ENCODE data around the gene PANK2. TPM values are rescaled to one million over a fixed set of nuclear protein-coding genes. Genes with fewer than 3 reads are reported as not detected.

Gene PANK2
- total and polyA plus RNA-seq, 2 of the 8 experiments (the other 6 are each of a cell fraction or from before 2014, with no cell fraction given): 17.1 to 57.5 TPM

DNA sequence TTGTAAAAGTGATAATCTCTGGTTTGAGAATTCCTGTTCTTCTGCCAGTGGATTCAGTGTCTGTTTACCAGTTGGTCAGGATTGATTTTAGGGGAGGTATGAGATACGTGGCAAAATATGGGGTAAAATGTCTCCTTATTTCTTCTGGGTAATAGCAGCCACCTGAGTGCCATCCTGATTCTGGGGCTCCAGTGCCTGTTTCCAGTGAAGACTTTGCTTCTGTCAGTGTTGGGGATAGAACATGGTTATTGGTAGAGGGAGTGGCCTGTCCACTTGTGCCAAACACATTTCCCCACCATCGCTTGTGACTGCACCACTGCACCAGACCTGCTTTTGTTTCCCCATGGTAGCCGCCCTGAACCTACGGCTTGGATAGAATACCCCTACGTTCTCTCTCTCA lies 15.7 kb downstream of the PANK2 start:
- no peak overlapping the region for H2AK5ac ChIP-seq (ENCODE audit: low read depth, low read length)
- no peak overlapping the region for H4K91ac ChIP-seq (replicated peaks; ENCODE audit: insufficient read length, low read length)
- ChIA-PET POLR2A (ENCODE audit: partially characterized antibody) (interaction anchor here (0.5 to 2.5 kb wide), 6 partner anchors 8 to 28 kb away, joined by 3 to 25 read pairs (median 8); no protein-coding TSS in a partner anchor), CTCF (ENCODE audit: partially characterized antibody) (interaction anchor here (0.7 to 0.9 kb wide), 3 partner anchors 19 to 162 kb away, joined by 3 to 4 read pairs (median 3); no protein-coding TSS in a partner anchor)
- TF ChIP-seq TBP (IDR thresholded peaks at IDR 0.05; ENCODE audit: low read depth, low read length): no peak
- no peak overlapping the region; the same call in 1 of the 2 replicates for H4K8ac ChIP-seq (ENCODE audit: extremely low read depth, insufficient read depth, low read length)
- H3K9ac ChIP-seq (replicated peaks in 1 of 4; ENCODE audit: extremely low read depth in 1 of 4, low read depth in 3 of 4, low read length in 3 of 4): no peak overlapping the region
- H2BK120ac ChIP-seq (replicated peaks; ENCODE audit: low read depth, low read length): no peak overlapping the region
- no peak overlapping the region for H2BK20ac ChIP-seq (ENCODE audit: low read length)
- peaks cover 23 to 27% of the 10 kb centered on the region in 2 experiments for H4K20me1 ChIP-seq (replicated peaks in 1 of 2; ENCODE audit: control insufficient read depth in 1 of 2, insufficient read depth in 2 of 2, low read length in 2 of 2)
- H2BK15ac ChIP-seq (ENCODE audit: low read length): no peak overlapping the region
- WGBS, 2 experiments (ENCODE audit: extremely low coverage in 1 of 2, insufficient coverage in 1 of 2, insufficient read length in 1 of 2, insufficient replicate concordance in 2 of 2, low coverage in 1 of 2, low lambda C conversion rate in 2 of 2, missing lambda C conversion rate in 1 of 2): 84% methylated on average over 5 of the region's 5 CpGs; no CpG with 5 or more reads in 1 of the 2 experiments
- no peaks in the 10 kb centered on the region for H3K9me3 ChIP-seq (ENCODE audit: insufficient read depth in 2 of 2, low read depth in 1 of 2, low read length in 1 of 2)
- H3K79me2 ChIP-seq (ENCODE audit: control insufficient read depth in 1 of 2, insufficient read depth in 2 of 2, low read length in 2 of 2): peaks cover 38 to 100% of the 10 kb centered on the region in 2 experiments
- no peak overlapping the region for H3K4ac ChIP-seq (replicated peaks; ENCODE audit: insufficient read length, low read depth, low read length)
- no peak overlapping the region for H3K23ac ChIP-seq (ENCODE audit: insufficient read length)
- DNase-seq (ENCODE audit: low read depth in 1 of 2, low spot score in 2 of 2) (no peak), FAIRE-seq (no peak)
- H3K4me1 ChIP-seq (replicated peaks in 1 of 4; ENCODE audit: control insufficient read depth in 3 of 4, insufficient read depth in 4 of 4, low read length in 3 of 4): peaks cover 0 to 3% (median 0%) of the 10 kb centered on the region in 4 experiments; a peak in 1 of 7 replicates
- no peak overlapping the region for H3K4me2 ChIP-seq (ENCODE audit: insufficient read depth in 1 of 2, low read depth in 2 of 2, low read length in 2 of 2)
- H3K4me3 ChIP-seq (ENCODE audit: extremely low read depth in 1 of 4, insufficient read depth in 2 of 4, low read depth in 3 of 4, low read length in 4 of 4): no peak overlapping the region
- no peaks in the 10 kb centered on the region for H3K23me2 ChIP-seq (ENCODE audit: low read depth, low read length)
- no peak overlapping the region for H3K18ac ChIP-seq (ENCODE audit: extremely low read depth, low read length)
- H3K56ac ChIP-seq (replicated peaks; ENCODE audit: insufficient read length, low read depth, low read length): peak overlapping the region; percentile 12
- no peak overlapping the region for H3K27ac ChIP-seq (ENCODE audit: low read depth, low read length)
- H3K36me3 ChIP-seq (ENCODE audit: control insufficient read depth in 2 of 4, insufficient read depth in 4 of 4, low read length in 3 of 4): peaks cover 10 to 27% (median 17%) of the 10 kb centered on the region in 4 experiments
- no peak overlapping the region for H2BK5ac ChIP-seq (ENCODE audit: low read depth, low read length)
- peaks cover 2% of the 10 kb centered on the region; the same call in 1 of the 2 replicates for H3K79me1 ChIP-seq (ENCODE audit: low read depth, low read length)
- no peaks in the 10 kb centered on the region for H3K27me3 ChIP-seq (replicated peaks in 1 of 4; ENCODE audit: control insufficient read depth in 3 of 4, extremely low read depth in 1 of 4, insufficient read depth in 3 of 4, low read length in 3 of 4)
- H2BK12ac ChIP-seq (ENCODE audit: low read depth, low read length): no peak overlapping the region
- H2AFZ ChIP-seq (ENCODE audit: low read length): no peak overlapping the region
- no peak overlapping the region for H4K5ac ChIP-seq (ENCODE audit: insufficient read length, low read depth, low read length)
- no peak overlapping the region for H3K14ac ChIP-seq (ENCODE audit: insufficient read length)
